H1 (cell line): ENCODE measurements around the gene GRID1. TPM values are rescaled to one million over a fixed set of nuclear protein-coding genes. Genes with fewer than 3 reads are reported as not detected.

Experiments used
- BRCA1 ChIP-seq: IDR thresholded peaks from 2 replicates; pipeline ENCODE4 v1.6.1; 2012; ENCODE audit warnings: low read depth, low read length, improper control_type of control experiment
- EGR1 ChIP-seq: IDR thresholded peaks from 2 replicates; pipeline ENCODE4 v1.6.1; 2011; ENCODE audit warnings: low read depth, low read length, borderline replicate concordance
- EP300 ChIP-seq, 2 experiments: IDR thresholded peaks; 1 replicate in 1 of 2; 2 replicates in 1 of 2; pipeline ENCODE4 v1.6.1; 2011 to 2012; ENCODE audit warnings: low read depth in 2 of 2, low read length in 2 of 2, mild to moderate bottlenecking in 2 of 2, borderline replicate concordance in 1 of 2, inconsistent platforms in 1 of 2, moderate library complexity in 1 of 2
- RXRA ChIP-seq: IDR thresholded peaks from 2 replicates; pipeline ENCODE4 v1.6.1; 2011; ENCODE audit warnings: low read depth, mild to moderate bottlenecking, low read length, moderate library complexity; ENCODE audit not compliant: insufficient read depth
- SIRT6 ChIP-seq: IDR thresholded peaks from one replicate; pipeline ENCODE4 v1.7.1; 2012; ENCODE audit warnings: low read length, inconsistent platforms
- SP4 ChIP-seq: IDR thresholded peaks from 2 replicates; pipeline ENCODE4 v1.6.1; 2012; ENCODE audit warnings: low read length, inconsistent platforms
- ZNF274 ChIP-seq: IDR thresholded peaks from 2 replicates; pipeline ENCODE4 v1.7.0; 2012; ENCODE audit warnings: low read length, borderline replicate concordance; ENCODE audit errors: extremely low read depth
- polyA plus RNA-seq, 7 experiments: library from polyadenylated mRNA; depleted of rRNA in 3 of 7; stranded (reverse) in 5 of 7; unstranded in 2 of 7; fragments of >200 nt in 5 of 7; fragments of 200-250 nt in 2 of 7; gene quantifications; 1 replicate in 5 of 7; 2 replicates in 1 of 7; 4 replicates in 1 of 7; pipeline versions ENCODE4 v1.2.1 to v1.2.3, GENCODE V29; 2011 to 2013; ENCODE audit warnings: missing spikeins in 2 of 7, mixed read lengths in 2 of 7
- total RNA-seq: library from RNA; stranded (reverse); fragmentation: NEBNext Ultra II Directional; extraction: Animal tissue kit (Norgen Biotek cat#: 25700); gene quantifications from 2 replicates; pipeline ENCODE4 v1.2.1, GENCODE V29; 2021
- TF ChIP-seq, protein P1 (sequence below): IDR thresholded peaks from 2 replicates; pipeline ENCODE4 v1.6.1; 2011; ENCODE audit warnings: low read length, improper control_type of control experiment
- TF ChIP-seq, protein P2 (sequence below): IDR thresholded peaks from 2 replicates; pipeline ENCODE4 v1.6.1; 2012; ENCODE audit warnings: inconsistent platforms

GRID1 gene
- total and polyA plus RNA-seq, 2 of the 8 experiments (the other 6 are each of a cell fraction or from before 2014, with no cell fraction given): 0.22 to 0.30 TPM

DNA sequence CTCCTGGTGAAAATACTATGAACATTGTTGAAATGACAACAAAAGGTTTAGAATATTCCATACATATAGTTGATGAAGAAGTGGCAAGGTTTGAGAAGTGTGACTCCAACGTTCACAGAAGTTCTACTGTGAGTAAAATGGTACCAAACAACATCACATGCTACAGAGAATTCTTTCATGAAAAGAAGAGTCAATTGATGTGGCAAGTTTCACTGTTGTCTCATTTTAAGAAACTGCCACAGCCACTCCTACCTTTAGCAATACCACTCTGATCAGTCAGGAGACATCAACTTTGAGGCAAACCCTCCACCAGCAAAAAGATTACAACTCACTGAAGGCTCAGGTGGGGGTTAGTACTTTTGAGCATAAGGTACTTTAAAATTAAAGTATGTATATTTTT lies 693.3 kb downstream of the GRID1 start (continued):
- no peak for TF ChIP-seq ZNF274
- no peak for TF ChIP-seq BRCA1
- TF ChIP-seq, protein P1, sequence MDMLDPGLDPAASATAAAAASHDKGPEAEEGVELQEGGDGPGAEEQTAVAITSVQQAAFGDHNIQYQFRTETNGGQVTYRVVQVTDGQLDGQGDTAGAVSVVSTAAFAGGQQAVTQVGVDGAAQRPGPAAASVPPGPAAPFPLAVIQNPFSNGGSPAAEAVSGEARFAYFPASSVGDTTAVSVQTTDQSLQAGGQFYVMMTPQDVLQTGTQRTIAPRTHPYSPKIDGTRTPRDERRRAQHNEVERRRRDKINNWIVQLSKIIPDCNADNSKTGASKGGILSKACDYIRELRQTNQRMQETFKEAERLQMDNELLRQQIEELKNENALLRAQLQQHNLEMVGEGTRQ: no peak
- TF ChIP-seq SIRT6: no peak
- TF ChIP-seq RXRA: no peak
- no peak for TF ChIP-seq EP300 (IDR thresholded peaks at IDR 0.05; ENCODE audit: borderline replicate concordance in 1 of 2, low read depth in 2 of 2, low read length in 2 of 2)
- TF ChIP-seq SP4: no peak
- no peak for TF ChIP-seq EGR1
- TF ChIP-seq, protein P2, sequence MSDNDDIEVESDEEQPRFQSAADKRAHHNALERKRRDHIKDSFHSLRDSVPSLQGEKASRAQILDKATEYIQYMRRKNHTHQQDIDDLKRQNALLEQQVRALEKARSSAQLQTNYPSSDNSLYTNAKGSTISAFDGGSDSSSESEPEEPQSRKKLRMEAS: no peak
- TF ChIP-seq, all 59 proteins: peak for 0
